Lower leg skin (tissue), 3 donors: ENCODE results near the gene OMP.

Experiments
- POLR2A ChIP-seq, 2 donors: fragments of 450-650 bp; IDR thresholded peaks; one replicate each; pipeline ENCODE4 v1.6.1; 2016 to 2017; ENCODE audit warnings: antibody characterized with exemption in 2 of 2, mild to moderate bottlenecking in 1 of 2, moderate library complexity in 1 of 2
- TF ChIP-seq, protein P1 (sequence below), 3 donors: fragments of 450-650 bp; IDR thresholded peaks; one replicate each; pipeline ENCODE4 v1.5.1; 2016; ENCODE audit warnings: antibody characterized with exemption in 3 of 3, mild to moderate bottlenecking in 3 of 3, moderate library complexity in 2 of 3

- TF ChIP-seq, protein P1, sequence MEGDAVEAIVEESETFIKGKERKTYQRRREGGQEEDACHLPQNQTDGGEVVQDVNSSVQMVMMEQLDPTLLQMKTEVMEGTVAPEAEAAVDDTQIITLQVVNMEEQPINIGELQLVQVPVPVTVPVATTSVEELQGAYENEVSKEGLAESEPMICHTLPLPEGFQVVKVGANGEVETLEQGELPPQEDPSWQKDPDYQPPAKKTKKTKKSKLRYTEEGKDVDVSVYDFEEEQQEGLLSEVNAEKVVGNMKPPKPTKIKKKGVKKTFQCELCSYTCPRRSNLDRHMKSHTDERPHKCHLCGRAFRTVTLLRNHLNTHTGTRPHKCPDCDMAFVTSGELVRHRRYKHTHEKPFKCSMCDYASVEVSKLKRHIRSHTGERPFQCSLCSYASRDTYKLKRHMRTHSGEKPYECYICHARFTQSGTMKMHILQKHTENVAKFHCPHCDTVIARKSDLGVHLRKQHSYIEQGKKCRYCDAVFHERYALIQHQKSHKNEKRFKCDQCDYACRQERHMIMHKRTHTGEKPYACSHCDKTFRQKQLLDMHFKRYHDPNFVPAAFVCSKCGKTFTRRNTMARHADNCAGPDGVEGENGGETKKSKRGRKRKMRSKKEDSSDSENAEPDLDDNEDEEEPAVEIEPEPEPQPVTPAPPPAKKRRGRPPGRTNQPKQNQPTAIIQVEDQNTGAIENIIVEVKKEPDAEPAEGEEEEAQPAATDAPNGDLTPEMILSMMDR (IDR thresholded peaks at IDR 0.05), result no peak
- TF ChIP-seq POLR2A (IDR thresholded peaks at IDR 0.05), result no peak
Measured at GRCh38 chr11:77083566-77084245, 18.9 kb upstream of the OMP start.
